Peyer's patch (tissue), 4 donors: ENCODE results near the gene DNAJB4.

Experiments
- CTCF ChIP-seq, 6 experiments: fragments of 450-650 bp in 4 of 6; fragments of 200-600 bp in 2 of 6; sonication (generic) in 1 of 6; IDR thresholded peaks; one replicate each; pipeline ENCODE4 v1.5.1; 2017 to 2019; ENCODE audit warnings: antibody characterized with exemption in 6 of 6, mild to moderate bottlenecking in 3 of 6, moderate library complexity in 1 of 6
- POLR2A ChIP-seq, 2 donors: fragments of 450-650 bp; IDR thresholded peaks; one replicate each; pipeline ENCODE4 v1.5.1; 2017; ENCODE audit warnings: antibody characterized with exemption in 2 of 2, mild to moderate bottlenecking in 2 of 2, moderate library complexity in 2 of 2

- TF ChIP-seq POLR2A (IDR thresholded peaks at IDR 0.05) (no peak), CTCF (IDR thresholded peaks at IDR 0.05) (no peak)
Observed at GRCh38 chr1:77958391-77958790, 46.3 kb upstream of the DNAJB4 start.
